Esophagus squamous epithelium (tissue), 5 donors: ENCODE measurements around the gene UVRAG. TPM values are rescaled to one million over a fixed set of nuclear protein-coding genes. Genes with fewer than 3 reads are reported as not detected.
A peak's percentile ranks its signal among the peaks of the same experiment; 100 is the strongest.

ENCODE experiments used
- DNase-seq: peaks from one replicate; lab custom pipeline; 2025; lab: John Stamatoyannopoulos, UW
- H3K27ac ChIP-seq, 4 donors: fragments of 200-600 bp; sonication (generic); one replicate each; pipeline ENCODE4 v1.5.1; 2016 to 2019; ENCODE audit warnings: mild to moderate bottlenecking in 1 of 4
- H3K27me3 ChIP-seq, 4 donors: fragments of 200-600 bp; sonication (generic); 1 replicate in 3 of 4; 2 replicates in 1 of 4; pipeline versions ENCODE4 v1.5.1 to v1.6.0; 2017 to 2021; ENCODE audit warnings: antibody characterized with exemption in 1 of 4
- H3K36me3 ChIP-seq, 3 donors: fragments of 200-600 bp; sonication (generic); one replicate each; pipeline ENCODE4 v1.5.1; 2016 to 2019
- H3K4me1 ChIP-seq, 3 donors: fragments of 200-600 bp; sonication (generic); one replicate each; pipeline ENCODE4 v1.5.1; 2017 to 2019
- H3K4me3 ChIP-seq, 4 donors: fragments of 200-600 bp; sonication (generic); 1 replicate in 3 of 4; 2 replicates in 1 of 4; pipeline ENCODE4 v1.5.1; 2016 to 2019; ENCODE audit warnings: mild to moderate bottlenecking in 2 of 4, moderate library complexity in 1 of 4
- H3K9me3 ChIP-seq, 3 donors: fragments of 200-600 bp; sonication (generic); one replicate each; pipeline ENCODE4 v1.5.1; 2016 to 2019
- CTCF ChIP-seq, 6 experiments: fragments of 450-650 bp in 4 of 6; fragments of 200-600 bp in 2 of 6; sonication (generic) in 2 of 6; IDR thresholded peaks; one replicate each; pipeline ENCODE4 v1.5.1; 2016 to 2019; ENCODE audit warnings: antibody characterized with exemption in 6 of 6, mild to moderate bottlenecking in 4 of 6, moderate library complexity in 4 of 6
- POLR2A ChIP-seq, 4 donors: fragments of 450-650 bp; IDR thresholded peaks; one replicate each; pipeline ENCODE4 v1.6.1; 2017; ENCODE audit warnings: antibody characterized with exemption in 4 of 4, mild to moderate bottlenecking in 4 of 4, moderate library complexity in 3 of 4
- WGBS, 2 donors: methylation state at CpG; one replicate each; pipeline ENCODE4 v1.1.5; 2018; 5-methylcytosine and 5-hydroxymethylcytosine counted together
- intact Hi-C: fragments of 100-400 bp; cut with DNase I; formaldehyde crosslinking; loops from one replicate; pipeline ENCODE4 v1.15.0; 2022
- total RNA-seq, 4 donors: library from RNA; depleted of rRNA; stranded (reverse); fragments of >200 nt; gene quantifications; one replicate each; pipeline ENCODE4 v1.1.0, GENCODE V29; 2016
- donor health status: DM: yes; HTN: yes; CAD: no.

UVRAG gene
- total RNA-seq, 4 donors from 2014 or later, result 3.5 to 15.4 (median 8.5) TPM

DNA sequence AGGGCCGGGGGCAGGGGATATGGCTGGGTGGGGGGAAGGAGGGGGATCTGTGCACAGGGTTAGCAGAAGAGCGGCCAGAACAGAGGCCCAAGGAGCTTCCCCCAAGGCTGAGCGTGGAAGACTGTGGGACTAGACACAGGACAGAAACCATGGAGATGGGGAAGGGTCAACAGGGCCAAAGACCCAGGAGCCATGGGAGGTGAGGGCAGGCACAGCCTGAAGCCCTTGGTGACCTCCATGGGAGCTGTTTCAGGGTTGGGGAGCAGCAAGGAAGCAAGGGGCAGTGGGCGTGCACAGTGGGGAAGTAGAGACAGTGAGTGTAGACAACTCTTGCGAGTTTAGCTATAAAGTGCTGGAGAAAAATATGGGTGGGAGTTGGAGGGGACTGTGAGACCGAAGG lies 334.7 kb downstream of the UVRAG start:
- no peaks in the 10 kb centered on the region for H3K27me3 ChIP-seq
- DNase-seq, result no peak
- TF ChIP-seq POLR2A (IDR thresholded peaks at IDR 0.05) (no peak), CTCF (IDR thresholded peaks at IDR 0.05) (no peak)
- no peak overlapping the region for H3K4me3 ChIP-seq
- H3K36me3 ChIP-seq, result no peaks in the 10 kb centered on the region
- intact Hi-C loops, result loop anchor here (5.0 kb wide), 1 partner anchor 247 kb away; no protein-coding TSS in a partner anchor
- peaks cover 3 to 16% (median 6%) of the 10 kb centered on the region in 3 donors for H3K4me1 ChIP-seq
- H3K27ac ChIP-seq, result no peak overlapping the region
- H3K9me3 ChIP-seq, result no peaks in the 10 kb centered on the region
- WGBS, 2 donors, result 90 to 93% methylated on average over 5 to 6 of the region's 6 CpGs

DNA sequence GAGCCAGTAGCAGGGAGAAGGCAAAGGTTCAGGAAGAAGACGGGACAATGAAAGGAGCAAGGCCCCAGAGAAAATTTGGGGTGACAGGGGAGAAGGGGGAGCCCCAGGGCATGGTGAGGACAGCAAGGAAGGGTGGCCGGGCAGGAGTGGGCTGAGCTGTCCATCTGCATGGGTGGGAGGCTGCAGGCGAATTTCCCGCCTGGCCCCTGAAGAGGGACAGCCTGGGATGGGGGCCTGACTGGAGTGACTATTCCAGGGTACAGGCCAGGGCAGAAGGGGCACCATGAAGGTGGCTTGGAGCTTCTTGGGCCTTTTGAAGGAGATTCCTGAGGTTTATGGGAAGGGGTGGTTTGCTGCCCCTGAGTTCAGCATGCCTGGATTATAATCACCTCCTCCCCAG lies 335.1 kb downstream of the UVRAG start:
- H3K27ac ChIP-seq, result no peak overlapping the region
- no peak for DNase-seq

DNA sequence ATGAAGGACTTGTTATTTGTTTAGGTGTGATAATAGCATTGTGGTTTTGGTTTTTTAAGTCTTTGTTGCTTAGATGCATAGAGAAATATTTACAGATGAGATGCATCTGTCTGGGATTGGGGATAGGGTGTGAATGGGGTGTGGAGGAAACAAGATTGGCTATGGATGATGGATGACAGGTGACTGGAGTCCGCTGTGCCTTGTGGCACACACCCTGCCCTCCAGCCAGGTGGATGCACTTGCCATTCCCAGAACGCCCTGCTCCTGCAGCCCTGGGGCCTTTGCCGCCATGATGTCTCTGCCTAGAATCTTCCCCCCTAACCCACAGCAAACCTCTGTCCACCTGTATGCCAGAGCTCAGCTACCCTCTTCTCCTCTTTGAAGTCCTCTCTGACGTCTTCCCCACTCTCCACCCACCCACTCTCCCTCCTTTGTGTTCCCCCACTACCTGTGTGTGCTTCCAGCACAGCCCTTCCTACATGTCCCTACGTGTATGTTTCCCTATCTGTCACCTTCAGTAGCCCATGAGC lies 336.6 kb downstream of the UVRAG start:
- no peak for DNase-seq
- Histone ChIP-seq H3K9me3 (no peaks in the 10 kb centered on the region), H3K27me3 (no peaks in the 10 kb centered on the region), H3K36me3 (no peaks in the 10 kb centered on the region), H3K4me3 (peak overlapping the region in 1 of 4 donors; percentile 66), H3K4me1 (peaks cover 3 to 16% (median 6%) of the 10 kb centered on the region in 3 donors), H3K27ac (no peak overlapping the region)
- WGBS, 2 donors, result 44 to 48% methylated on average over 5 of the region's 5 CpGs
- intact Hi-C loops, result loop anchor here (5.0 kb wide), 1 partner anchor 249 kb away; no protein-coding TSS in a partner anchor
- TF ChIP-seq CTCF (IDR thresholded peaks at IDR 0.05) (no peak), POLR2A (IDR thresholded peaks at IDR 0.05) (no peak)

More for the DNA sequence above, 335.1 kb downstream of the UVRAG start:
- Histone ChIP-seq H3K27me3 (no peaks in the 10 kb centered on the region), H3K9me3 (no peaks in the 10 kb centered on the region), H3K4me1 (peaks cover 3 to 16% (median 6%) of the 10 kb centered on the region in 3 donors), H3K4me3 (no peak overlapping the region), H3K36me3 (no peaks in the 10 kb centered on the region)
- TF ChIP-seq POLR2A (IDR thresholded peaks at IDR 0.05), result no peak
- intact Hi-C loops, result loop anchor here (5.0 kb wide), 1 partner anchor 248 kb away; no protein-coding TSS in a partner anchor
- 75 to 97% methylated on average over 4 of the region's 4 CpGs for WGBS, 2 donors

DNA sequence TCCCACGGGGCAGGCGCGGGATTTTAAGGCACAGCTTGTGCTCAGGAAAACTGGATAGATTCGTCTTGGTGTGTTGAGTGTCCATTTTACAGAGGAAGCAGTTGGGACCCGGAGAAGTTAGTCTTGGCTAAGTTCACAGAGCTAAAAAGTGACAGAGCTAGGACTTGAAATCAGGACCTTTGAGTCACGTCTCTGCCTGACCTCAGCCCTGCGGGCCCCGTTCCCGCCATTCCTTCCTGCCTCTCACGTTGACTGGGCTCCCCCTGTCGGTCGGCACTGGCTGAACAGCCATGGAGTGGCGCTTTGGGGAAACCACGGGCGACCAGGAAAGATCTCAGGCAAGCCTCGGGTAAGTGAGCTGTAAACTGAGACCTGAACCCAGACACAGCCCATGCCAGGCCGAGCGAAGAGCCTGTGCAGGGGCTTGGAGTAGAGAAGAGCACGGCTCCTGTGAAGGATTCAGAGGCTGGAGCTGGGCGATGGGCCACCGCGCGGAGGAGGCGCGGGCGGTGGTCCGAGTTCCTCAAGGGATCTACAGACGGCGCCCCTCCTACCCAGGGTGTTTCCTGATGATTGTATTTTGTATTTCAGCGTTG lies 337.2 kb downstream of the UVRAG start:
- peak overlapping the region; percentile 12 to 66 (median 38) for H3K4me3 ChIP-seq
- H3K27ac ChIP-seq, result no peak overlapping the region
- DNase-seq, result peak; percentile 14

More for the DNA sequence above, 337.2 kb downstream of the UVRAG start:
- no peaks in the 10 kb centered on the region for H3K36me3 ChIP-seq
- WGBS, 2 donors, result 12 to 19% methylated on average over 9 to 22 of the region's 30 CpGs
- TF ChIP-seq POLR2A (IDR thresholded peaks at IDR 0.05) (no peak), CTCF (IDR thresholded peaks at IDR 0.05) (peak; percentile 88 to 96 (median 94))
- intact Hi-C loops, result loop anchor here (5.0 kb wide), 1 partner anchor 250 kb away; no protein-coding TSS in a partner anchor
- H3K9me3 ChIP-seq, result no peaks in the 10 kb centered on the region
- peaks cover 3 to 16% (median 6%) of the 10 kb centered on the region in 3 donors for H3K4me1 ChIP-seq
- no peaks in the 10 kb centered on the region for H3K27me3 ChIP-seq
